Breast epithelium (tissue), 4 donors: Measurements from ENCODE around the gene SAMD15. TPM values are rescaled to one million over a fixed set of nuclear protein-coding genes. Genes with fewer than 3 reads are reported as not detected.

Source experiments
- DNase-seq, 2 donors: peaks; one replicate each; pipeline ENCODE4 v3.0.0-alpha.2; 2019; ENCODE audit warnings: low spot score in 2 of 2
- H3K27ac ChIP-seq, 2 donors: fragments of 200-600 bp; sonication (generic) in 1 of 2; one replicate each; pipeline ENCODE4 v1.5.1; 2016 to 2019; ENCODE audit warnings: mild to moderate bottlenecking in 1 of 2
- H3K27me3 ChIP-seq, 2 donors: fragments of 200-600 bp; sonication (generic) in 1 of 2; one replicate each; pipeline versions ENCODE4 v1.5.1 to v1.6.0; 2017 to 2019; ENCODE audit warnings: control low read depth in 1 of 2, mild to moderate bottlenecking in 1 of 2
- H3K36me3 ChIP-seq: fragments of 200-600 bp; one replicate; pipeline ENCODE4 v1.5.1; 2019
- H3K4me1 ChIP-seq, 2 donors: fragments of 200-600 bp; sonication (generic); one replicate each; pipeline ENCODE4 v1.5.1; 2016 to 2019; ENCODE audit warnings: control low read depth in 1 of 2
- H3K4me3 ChIP-seq, 3 donors: fragments of 200-600 bp; sonication (generic); 1 replicate in 2 of 3; 2 replicates in 1 of 3; pipeline ENCODE4 v1.5.1; 2016 to 2019; ENCODE audit warnings: mild to moderate bottlenecking in 3 of 3, moderate library complexity in 2 of 3
- H3K9me3 ChIP-seq, 2 donors: fragments of 200-600 bp; sonication (generic) in 1 of 2; one replicate each; pipeline ENCODE4 v1.5.1; 2016 to 2019; ENCODE audit warnings: control low read depth in 1 of 2
- POLR2A ChIP-seq: fragments of 450-650 bp; IDR thresholded peaks from one replicate; pipeline ENCODE4 v1.6.1; 2016; ENCODE audit warnings: antibody characterized with exemption, mild to moderate bottlenecking, moderate library complexity
- POLR2AphosphoS5 ChIP-seq, 3 donors: sonication (generic); formaldehyde crosslinking; IDR thresholded peaks; one replicate each; pipeline ENCODE4 v1.6.1; 2017; ENCODE audit warnings: antibody characterized with exemption in 3 of 3
- intact Hi-C: fragments of 100-400 bp; cut with DNase I; formaldehyde crosslinking; loops from one replicate; pipeline ENCODE4 v1.15.1; 2023; ENCODE audit warnings: low total_unique reads
- total RNA-seq, 3 donors: library from RNA; depleted of rRNA; stranded (reverse); fragments of >200 nt; gene quantifications; one replicate each; pipeline ENCODE4 v1.1.0, GENCODE V29; 2016
- TF ChIP-seq, protein P1 (sequence below), 3 donors: fragments of 450-650 bp; IDR thresholded peaks; one replicate each; pipeline ENCODE4 v1.5.1; 2016 to 2017; ENCODE audit warnings: antibody characterized with exemption in 3 of 3, mild to moderate bottlenecking in 3 of 3, moderate library complexity in 3 of 3

SAMD15 gene
- total RNA-seq, 3 donors from 2014 or later = 0.32 to 4.2 (median 2.0) TPM

DNA sequence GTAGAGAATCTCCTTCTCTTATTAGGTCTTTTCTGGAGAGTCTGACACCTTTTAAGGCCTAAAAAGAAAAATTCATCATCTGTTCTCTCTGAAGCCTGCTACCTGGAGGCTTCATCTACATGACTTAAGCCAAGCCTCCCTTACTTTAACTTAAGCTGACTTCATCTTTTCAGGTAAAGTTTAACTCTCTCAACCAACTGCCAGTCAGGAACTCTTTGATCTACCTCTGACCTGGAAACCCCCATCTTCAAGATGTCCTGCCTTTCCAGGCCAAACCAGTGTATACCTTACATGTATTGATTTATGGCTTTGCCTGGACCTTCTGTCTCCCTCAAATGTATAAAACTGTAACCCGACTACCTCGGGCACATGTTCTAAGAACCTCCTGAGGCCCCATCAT is 38.9 kb upstream of the SAMD15 start:
- no peak overlapping the region for H3K27ac ChIP-seq
- intact Hi-C loops = no loop called here
- TF ChIP-seq POLR2AphosphoS5 (IDR thresholded peaks at IDR 0.05) (no peak), POLR2A (no peak)
- TF ChIP-seq, protein P1, sequence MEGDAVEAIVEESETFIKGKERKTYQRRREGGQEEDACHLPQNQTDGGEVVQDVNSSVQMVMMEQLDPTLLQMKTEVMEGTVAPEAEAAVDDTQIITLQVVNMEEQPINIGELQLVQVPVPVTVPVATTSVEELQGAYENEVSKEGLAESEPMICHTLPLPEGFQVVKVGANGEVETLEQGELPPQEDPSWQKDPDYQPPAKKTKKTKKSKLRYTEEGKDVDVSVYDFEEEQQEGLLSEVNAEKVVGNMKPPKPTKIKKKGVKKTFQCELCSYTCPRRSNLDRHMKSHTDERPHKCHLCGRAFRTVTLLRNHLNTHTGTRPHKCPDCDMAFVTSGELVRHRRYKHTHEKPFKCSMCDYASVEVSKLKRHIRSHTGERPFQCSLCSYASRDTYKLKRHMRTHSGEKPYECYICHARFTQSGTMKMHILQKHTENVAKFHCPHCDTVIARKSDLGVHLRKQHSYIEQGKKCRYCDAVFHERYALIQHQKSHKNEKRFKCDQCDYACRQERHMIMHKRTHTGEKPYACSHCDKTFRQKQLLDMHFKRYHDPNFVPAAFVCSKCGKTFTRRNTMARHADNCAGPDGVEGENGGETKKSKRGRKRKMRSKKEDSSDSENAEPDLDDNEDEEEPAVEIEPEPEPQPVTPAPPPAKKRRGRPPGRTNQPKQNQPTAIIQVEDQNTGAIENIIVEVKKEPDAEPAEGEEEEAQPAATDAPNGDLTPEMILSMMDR (IDR thresholded peaks at IDR 0.05) = no peak
- DNase-seq = no peak
- no peak overlapping the region for H3K4me3 ChIP-seq
- H3K36me3 ChIP-seq = no peaks in the 10 kb centered on the region
- H3K9me3 ChIP-seq = no peaks in the 10 kb centered on the region
- no peaks in the 10 kb centered on the region for H3K4me1 ChIP-seq
- H3K27me3 ChIP-seq = no peaks in the 10 kb centered on the region

DNA sequence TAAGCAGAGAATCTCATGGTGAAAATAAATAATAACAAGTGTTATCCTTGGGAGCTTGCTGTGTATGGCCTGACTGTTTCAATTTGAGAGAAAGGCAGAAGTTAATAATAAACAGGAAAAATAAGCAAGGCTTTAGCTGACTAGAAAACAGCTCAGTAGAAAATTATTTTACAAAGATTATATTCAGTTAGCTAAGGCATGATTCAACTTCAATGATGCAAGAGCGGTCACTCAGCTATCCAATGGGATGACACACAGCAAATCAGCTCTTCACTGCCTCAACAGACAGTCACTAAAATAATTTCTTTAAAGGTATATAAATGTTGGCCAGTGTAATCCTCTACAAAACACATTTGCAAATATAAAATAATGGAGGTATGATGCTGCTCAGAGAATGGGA is 37.8 kb upstream of the SAMD15 start:
- Histone ChIP-seq H3K9me3 (no peaks in the 10 kb centered on the region), H3K36me3 (no peaks in the 10 kb centered on the region), H3K4me1 (no peaks in the 10 kb centered on the region), H3K27me3 (no peaks in the 10 kb centered on the region), H3K4me3 (no peak overlapping the region), H3K27ac (no peak overlapping the region)
- no peak for DNase-seq
- intact Hi-C loops = no loop called here
- TF ChIP-seq POLR2AphosphoS5 (IDR thresholded peaks at IDR 0.05) = no peak
- no peak for TF ChIP-seq POLR2A
- TF ChIP-seq, protein P1 (IDR thresholded peaks at IDR 0.05) = no peak

DNA sequence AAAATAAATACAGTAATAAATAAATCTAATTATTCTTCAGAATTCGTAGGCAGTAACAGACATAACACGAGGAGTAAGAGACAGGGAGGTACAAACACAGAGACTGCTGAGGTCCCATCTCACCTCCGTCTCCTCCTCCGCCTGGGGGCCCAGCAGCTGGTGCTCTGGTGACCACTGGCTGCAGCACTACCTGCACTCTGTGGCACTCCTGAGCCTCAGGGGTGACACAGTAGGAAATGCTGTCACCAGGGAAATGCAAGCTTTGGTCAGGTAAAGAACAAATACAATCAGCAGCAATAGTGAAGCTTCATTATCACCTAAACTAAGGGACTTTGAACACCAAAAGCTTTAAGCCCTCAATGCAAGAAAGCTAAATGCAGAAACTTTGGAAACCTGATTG is 36.8 kb upstream of the SAMD15 start:
- intact Hi-C loops = no loop called here
- Histone ChIP-seq H3K4me1 (no peaks in the 10 kb centered on the region), H3K4me3 (no peak overlapping the region), H3K27me3 (no peaks in the 10 kb centered on the region), H3K36me3 (no peaks in the 10 kb centered on the region), H3K9me3 (no peaks in the 10 kb centered on the region), H3K27ac (no peak overlapping the region)
- TF ChIP-seq POLR2A (no peak), POLR2AphosphoS5 (IDR thresholded peaks at IDR 0.05) (no peak)
- TF ChIP-seq, protein P1 (IDR thresholded peaks at IDR 0.05) = no peak
- DNase-seq = no peak

DNA sequence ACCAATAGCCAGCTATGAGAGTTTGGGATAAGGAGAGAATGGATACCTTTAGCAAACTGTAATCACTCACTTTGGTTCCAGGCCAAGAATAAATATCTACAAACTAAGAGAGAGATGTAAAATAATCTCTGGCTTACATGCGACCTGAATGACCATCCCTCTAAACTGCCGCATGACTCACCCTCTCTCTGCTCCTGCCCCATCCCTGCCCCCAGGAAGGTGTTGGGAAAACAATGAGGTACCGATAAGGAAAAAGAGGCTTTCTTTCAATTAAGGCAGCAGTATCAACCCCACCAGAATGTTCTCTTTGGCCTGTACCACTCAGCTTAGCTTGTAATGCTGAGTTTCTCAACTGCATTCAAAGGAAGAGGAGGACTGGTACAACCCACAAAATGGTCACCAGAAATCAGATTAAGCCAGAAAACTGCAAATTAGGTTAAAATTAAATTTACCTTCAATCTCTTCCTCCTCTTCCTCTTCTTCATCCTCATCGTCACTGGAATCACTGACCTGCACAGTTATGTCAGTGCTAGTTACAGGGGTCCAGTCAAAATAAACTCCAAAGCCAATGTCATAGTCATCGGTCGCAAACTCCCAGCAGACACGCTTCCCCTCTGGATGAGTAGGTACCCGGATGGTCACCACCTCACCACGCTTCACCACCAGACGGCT is 34.3 kb upstream of the SAMD15 start:
- no peaks in the 10 kb centered on the region for H3K36me3 ChIP-seq
- TF ChIP-seq, protein P1 (IDR thresholded peaks at IDR 0.05) = no peak
- TF ChIP-seq POLR2AphosphoS5 (IDR thresholded peaks at IDR 0.05) = no peak
- TF ChIP-seq POLR2A = no peak
- no peaks in the 10 kb centered on the region for H3K4me1 ChIP-seq
- no peaks in the 10 kb centered on the region for H3K27me3 ChIP-seq
- H3K27ac ChIP-seq = no peak overlapping the region
- intact Hi-C loops = no loop called here
- H3K9me3 ChIP-seq = no peaks in the 10 kb centered on the region
- DNase-seq = no peak
- H3K4me3 ChIP-seq = no peak overlapping the region

DNA sequence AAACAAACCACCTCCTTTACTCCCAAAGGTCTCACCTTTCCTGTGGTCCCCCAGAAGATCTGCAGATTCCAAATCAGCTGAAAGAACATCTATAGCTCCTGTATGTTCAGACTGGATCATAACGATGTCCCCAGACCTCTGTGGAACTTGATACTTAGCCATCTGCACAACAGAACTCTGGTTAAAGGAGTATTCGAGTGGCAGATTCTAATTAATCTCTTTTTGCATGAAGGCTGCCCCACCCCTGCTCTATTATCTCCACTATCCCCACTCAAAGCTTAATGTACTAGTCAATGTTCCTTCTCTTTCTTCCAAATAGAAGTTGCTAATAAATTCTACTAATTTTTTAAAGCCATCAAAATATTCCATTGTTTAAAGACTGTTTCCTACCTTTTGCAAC is 33.5 kb upstream of the SAMD15 start:
- Histone ChIP-seq H3K4me1 (no peaks in the 10 kb centered on the region), H3K27ac (no peak overlapping the region), H3K27me3 (no peaks in the 10 kb centered on the region), H3K9me3 (no peaks in the 10 kb centered on the region), H3K4me3 (no peak overlapping the region), H3K36me3 (no peaks in the 10 kb centered on the region)
- TF ChIP-seq POLR2AphosphoS5 (IDR thresholded peaks at IDR 0.05) = no peak
- no peak for TF ChIP-seq POLR2A
- TF ChIP-seq, protein P1 (IDR thresholded peaks at IDR 0.05) = no peak
- intact Hi-C loops = no loop called here
- DNase-seq = no peak
